Coronary artery (tissue), 2 donors: ENCODE measurements around the gene MAD1L1.
A peak's percentile ranks its signal among the peaks of the same experiment; 100 is the strongest.

ENCODE experiments used
- DNase-seq: peaks from one replicate; pipeline ENCODE4 v3.0.0-alpha.2; 2017; ENCODE audit warnings: low spot score
- H3K27ac ChIP-seq, 2 donors: fragments of 200-600 bp; sonication (generic); one replicate each; pipeline ENCODE4 v1.5.1; 2016 to 2019
- H3K4me3 ChIP-seq: fragments of 200-600 bp; sonication (generic); 2 replicates; pipeline ENCODE4 v1.5.1; 2016; ENCODE audit warnings: mild to moderate bottlenecking, moderate library complexity
- CTCF ChIP-seq: fragments of 200-600 bp; sonication (generic); IDR thresholded peaks from one replicate; pipeline ENCODE4 v1.5.1; 2019; ENCODE audit warnings: antibody characterized with exemption

The MAD1L1 gene

DNA sequence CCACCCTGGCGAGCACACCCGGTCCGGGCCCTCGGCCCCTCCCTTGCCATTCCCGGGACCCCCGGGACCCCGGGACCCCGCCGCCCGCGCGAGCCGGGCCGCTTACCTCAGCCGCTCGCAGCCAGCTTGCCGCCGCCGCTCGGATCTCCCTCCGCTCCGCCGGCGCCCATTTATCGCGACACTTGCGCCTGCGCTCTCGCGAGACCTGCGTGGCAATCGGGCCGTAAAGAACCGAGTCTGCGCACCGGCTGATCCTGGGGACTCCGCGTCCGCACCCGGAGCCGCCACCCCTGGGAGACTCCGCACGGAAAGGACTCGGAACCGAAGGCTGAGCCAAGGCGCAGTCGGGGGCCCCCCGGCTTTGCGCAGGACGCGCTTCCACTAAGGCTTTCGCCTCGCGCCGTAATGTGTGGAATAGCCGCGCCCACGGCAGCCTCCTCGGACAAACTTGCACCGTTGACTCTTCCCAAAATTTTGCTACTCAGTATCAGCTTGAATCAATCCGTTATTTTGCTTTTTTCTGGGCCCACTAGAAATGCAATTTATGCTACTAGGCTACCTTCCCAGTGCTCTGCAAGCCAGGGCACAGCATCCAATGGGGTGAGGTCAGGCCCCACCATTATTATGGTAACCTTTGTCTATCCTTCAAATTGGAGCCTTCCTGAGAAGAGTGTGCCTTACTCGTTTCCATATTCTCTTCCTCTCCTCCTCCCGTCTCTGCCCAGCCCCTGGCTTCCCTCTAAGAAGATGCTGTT is at the start of gene MAD1L1:
MAD1L1 (minus strand) TSS at position 180 of the 755 bp plus-strand sequence. CDS start 2,812 bp downstream, outside the sequence.
- Histone ChIP-seq H3K27ac (peak within 1 kb of the TSS; percentile 15 to 74), H3K4me3 (peak within 1 kb of the TSS; percentile 83)
- TF ChIP-seq CTCF, result no peak
- peak; percentile 91 for DNase-seq

- no peak overlapping the region for H3K27ac ChIP-seq
- TF ChIP-seq CTCF, result no peak
- peak overlapping the region; percentile 42 for H3K4me3 ChIP-seq
- DNase-seq, result no peak
These were observed 49.5 kb upstream of the MAD1L1 start for GRCh38 chr7:2282185-2282751.

GRCh38 chr7:2281541-2281940 is 48.8 kb upstream of the MAD1L1 start:
- H3K4me3 ChIP-seq, result peak overlapping the region; percentile 42
- H3K27ac ChIP-seq, result no peak overlapping the region
- no peak for TF ChIP-seq CTCF
- DNase-seq, result no peak

- no peak for TF ChIP-seq CTCF
- Histone ChIP-seq H3K4me3 (no peak overlapping the region), H3K27ac (no peak overlapping the region)
- no peak for DNase-seq
These were observed 47.7 kb upstream of the MAD1L1 start for GRCh38 chr7:2280424-2280823.

- H3K27ac ChIP-seq, result no peak overlapping the region
- no peak for TF ChIP-seq CTCF
- no peak overlapping the region for H3K4me3 ChIP-seq
- DNase-seq, result no peak
These were observed 47.2 kb upstream of the MAD1L1 start for GRCh38 chr7:2279896-2280295.

GRCh38 chr7:2278026-2278425 is 45.3 kb upstream of the MAD1L1 start:
- Histone ChIP-seq H3K4me3 (no peak overlapping the region), H3K27ac (no peak overlapping the region)
- DNase-seq, result no peak
- no peak for TF ChIP-seq CTCF

DNA sequence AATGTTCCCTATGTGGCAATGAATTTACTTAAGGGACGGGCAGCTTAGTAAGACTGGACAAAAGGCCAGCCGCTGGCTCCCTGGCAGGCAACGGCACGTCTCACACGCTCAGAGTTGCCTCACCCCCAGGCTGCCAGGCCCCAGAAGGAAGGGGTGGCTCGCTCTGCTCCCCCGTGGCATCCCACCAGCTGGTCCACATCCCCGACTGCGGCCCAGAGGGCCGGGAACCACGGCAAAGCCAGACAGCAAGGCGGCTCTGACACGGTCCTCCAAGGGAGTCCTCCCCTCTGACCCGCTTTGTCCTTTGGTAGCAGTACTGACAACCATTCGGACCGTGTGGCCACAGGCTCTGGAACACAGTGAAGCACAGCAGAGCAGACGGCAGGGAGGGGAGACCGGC is 43.4 kb upstream of the MAD1L1 start:
- no peak for TF ChIP-seq CTCF
- DNase-seq, result no peak
- Histone ChIP-seq H3K4me3 (no peak overlapping the region), H3K27ac (no peak overlapping the region)
